ENCODE measurements around the gene CELSR1.
"Not testable (repeated sequence)": the region's sequence is repeated elsewhere in the genome, so short reads cannot be mapped to it uniquely, and the experiment has no call there.

Gene CELSR1

GRCh38 chr22:46416891-46417580, 120.4 kb downstream of the CELSR1 start:
- DNase-seq (ENCODE audit: low read depth) = no peak

DNA sequence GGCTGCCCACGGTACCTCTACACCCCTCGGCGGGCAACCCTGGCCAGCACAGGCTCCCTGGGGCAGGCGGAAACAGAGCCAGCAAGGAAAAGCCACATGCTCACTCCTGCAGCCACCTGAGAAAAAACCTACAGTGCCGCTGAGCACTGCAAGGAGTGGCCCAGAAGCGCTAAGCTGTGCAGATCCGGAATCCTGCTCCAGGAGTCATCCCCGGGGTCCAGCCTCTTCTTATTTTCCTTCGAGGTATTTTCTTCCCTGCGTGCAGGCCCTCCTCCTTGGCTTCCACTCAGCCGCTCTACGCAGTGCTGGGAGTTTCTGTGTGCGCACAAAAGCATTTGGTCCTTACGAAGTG, 120.9 kb downstream of the CELSR1 start:
- no peak for DNase-seq (ENCODE audit: low read depth)

- DNase-seq (ENCODE audit: low read depth) = no peak
Measured at GRCh38 chr22:46415776-46416519, 121.5 kb downstream of the CELSR1 start.

DNA sequence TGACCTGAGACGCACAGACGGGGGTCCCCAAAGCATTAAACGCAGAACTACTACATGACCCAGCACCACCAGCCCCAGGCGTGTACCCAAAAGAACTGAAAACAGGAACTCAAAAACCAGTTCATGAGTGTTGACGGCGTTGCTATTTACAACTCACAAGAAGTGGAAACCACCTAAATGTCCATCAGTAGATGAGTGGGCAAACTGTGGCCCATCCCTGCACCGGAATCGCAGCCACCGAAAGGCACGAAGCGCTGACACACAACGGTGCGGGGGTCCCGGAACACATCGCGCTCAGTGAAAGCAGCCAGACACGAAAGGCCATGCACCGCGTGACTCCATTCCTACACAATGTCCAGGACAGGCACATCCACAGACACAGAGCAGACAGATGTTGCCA, 122.7 kb downstream of the CELSR1 start:
- DNase-seq (ENCODE audit: low read depth) = no peak

GRCh38 chr22:46413725-46414379, 123.6 kb downstream of the CELSR1 start:
- DNase-seq (ENCODE audit: low read depth) = no peak

GRCh38 chr22:46411347-46411746, 126.1 kb downstream of the CELSR1 start:
- no peak for DNase-seq (ENCODE audit: low read depth)

GRCh38 chr22:46410291-46410808, 127.1 kb downstream of the CELSR1 start:
- DNase-seq (ENCODE audit: low read depth) = no peak

GRCh38 chr22:46409631-46410210, 127.7 kb downstream of the CELSR1 start:
- DNase-seq (ENCODE audit: low read depth) = no peak

DNA sequence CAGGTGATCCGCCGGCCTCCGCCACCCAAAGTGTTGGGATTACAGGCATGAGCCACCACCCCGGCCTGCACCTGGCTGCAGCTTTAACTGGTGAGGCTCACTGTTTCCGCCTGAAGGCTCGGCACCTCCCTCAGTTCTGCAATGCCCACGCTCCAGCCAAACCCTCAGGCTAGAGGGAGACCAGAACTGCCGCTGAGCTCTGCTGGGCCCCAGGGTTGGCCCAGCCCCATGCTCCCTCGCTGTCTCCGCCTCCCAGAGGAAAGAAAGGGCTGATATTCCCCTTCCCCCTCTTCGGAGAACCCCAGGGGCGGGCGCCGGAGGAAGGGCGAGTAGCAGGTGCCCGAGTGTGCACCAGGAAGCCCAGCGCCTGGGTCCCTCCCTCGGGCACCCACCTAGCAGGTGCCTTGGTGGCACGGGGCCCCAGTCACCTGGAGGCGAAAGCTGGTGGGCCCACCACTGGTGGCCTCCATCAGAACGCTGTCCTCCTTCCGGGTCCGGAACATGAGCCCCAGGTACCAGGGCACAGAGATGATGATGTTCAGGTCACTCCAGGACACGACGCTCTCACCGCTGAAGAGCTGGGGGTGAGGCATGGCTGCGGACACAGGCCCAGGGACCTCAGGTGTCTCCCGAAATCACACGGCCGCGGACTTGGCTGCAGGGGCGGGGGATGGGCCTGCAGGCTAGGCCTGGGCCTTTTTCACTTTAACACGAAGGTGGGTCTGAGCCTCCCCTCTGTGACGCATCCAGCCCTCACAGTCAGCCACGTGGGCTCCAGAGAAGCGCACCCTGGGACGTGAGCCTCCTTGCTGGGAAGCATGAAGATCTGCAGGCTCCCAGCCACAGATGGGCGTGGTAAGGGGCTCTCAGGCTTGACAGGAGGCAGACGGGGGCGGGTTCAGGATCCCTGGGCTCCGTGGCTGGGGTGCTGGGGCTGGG, 128.6 kb downstream of the CELSR1 start:
- no peak for DNase-seq (ENCODE audit: low read depth)

GRCh38 chr22:46407748-46408147, 129.7 kb downstream of the CELSR1 start:
- DNase-seq (ENCODE audit: low read depth) = no peak

DNA sequence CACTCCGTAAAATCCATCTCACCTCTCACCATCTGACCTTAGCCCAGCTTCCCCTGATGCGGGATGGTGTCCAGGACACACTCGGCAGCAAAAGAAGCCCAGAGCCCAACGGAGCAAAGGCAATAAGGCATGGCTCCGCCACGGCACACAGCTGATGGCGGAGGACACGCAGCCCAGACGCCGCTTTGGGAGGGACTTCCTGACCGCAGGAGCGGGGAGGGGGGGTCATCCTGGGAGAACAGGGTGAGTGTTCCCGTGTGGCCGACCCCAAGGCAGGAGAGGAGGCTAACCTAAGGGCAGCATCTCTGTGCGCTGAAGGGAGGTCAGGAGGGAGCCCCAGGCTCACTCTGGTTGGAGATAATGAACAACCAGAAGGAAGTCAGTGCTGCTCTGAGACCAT, 130.6 kb downstream of the CELSR1 start:
- no peak for DNase-seq (ENCODE audit: low read depth)

GRCh38 chr22:46406349-46406748, 131.1 kb downstream of the CELSR1 start:
- no peak for DNase-seq (ENCODE audit: low read depth)

GRCh38 chr22:46405901-46406300, 131.5 kb downstream of the CELSR1 start:
- DNase-seq (ENCODE audit: low read depth) = no peak

DNA sequence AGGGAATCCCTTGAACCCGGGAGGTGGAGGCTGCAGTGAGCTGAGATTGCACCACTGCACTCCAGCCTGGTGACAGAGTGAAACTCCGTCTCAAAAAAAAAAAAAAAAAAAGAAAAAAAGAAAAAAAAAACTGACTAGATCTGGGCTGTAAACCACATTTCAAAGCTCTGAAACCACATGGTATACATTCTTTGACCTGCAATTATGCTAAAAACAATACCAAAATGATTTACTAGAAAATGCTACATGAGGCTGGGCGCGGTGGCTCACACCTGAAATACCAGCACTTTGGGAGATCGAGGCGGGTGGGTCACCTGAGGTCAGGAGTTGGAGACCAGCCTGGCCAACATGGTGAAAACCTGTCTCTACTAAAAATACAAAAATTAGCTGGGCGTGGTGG, 133.5 kb downstream of the CELSR1 start:
- DNase-seq (ENCODE audit: low read depth) = not testable (repeated sequence)

- no peak for DNase-seq (ENCODE audit: low read depth)
Measured at GRCh38 chr22:46402505-46402904, 134.9 kb downstream of the CELSR1 start.

DNA sequence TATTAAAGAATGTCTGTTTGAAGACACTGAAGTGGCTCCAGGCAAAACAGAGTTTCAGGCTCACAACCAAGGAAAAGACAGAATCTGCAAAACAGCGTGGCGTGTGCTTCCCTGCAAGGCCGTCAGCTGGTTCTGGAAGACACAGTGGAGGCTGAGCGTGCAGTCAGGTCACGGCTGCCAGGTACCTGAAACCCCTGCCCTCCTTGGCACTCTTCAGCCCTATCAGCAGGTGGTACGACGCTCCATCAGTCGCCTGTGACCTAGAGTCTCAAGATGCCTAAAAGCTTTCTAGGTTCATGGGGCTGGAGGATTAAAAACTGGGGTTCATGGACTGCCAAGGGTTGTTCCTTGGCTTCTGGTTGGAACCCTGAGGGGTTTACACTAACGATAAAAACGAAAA, 136.1 kb downstream of the CELSR1 start:
- DNase-seq (ENCODE audit: low read depth) = no peak

DNA sequence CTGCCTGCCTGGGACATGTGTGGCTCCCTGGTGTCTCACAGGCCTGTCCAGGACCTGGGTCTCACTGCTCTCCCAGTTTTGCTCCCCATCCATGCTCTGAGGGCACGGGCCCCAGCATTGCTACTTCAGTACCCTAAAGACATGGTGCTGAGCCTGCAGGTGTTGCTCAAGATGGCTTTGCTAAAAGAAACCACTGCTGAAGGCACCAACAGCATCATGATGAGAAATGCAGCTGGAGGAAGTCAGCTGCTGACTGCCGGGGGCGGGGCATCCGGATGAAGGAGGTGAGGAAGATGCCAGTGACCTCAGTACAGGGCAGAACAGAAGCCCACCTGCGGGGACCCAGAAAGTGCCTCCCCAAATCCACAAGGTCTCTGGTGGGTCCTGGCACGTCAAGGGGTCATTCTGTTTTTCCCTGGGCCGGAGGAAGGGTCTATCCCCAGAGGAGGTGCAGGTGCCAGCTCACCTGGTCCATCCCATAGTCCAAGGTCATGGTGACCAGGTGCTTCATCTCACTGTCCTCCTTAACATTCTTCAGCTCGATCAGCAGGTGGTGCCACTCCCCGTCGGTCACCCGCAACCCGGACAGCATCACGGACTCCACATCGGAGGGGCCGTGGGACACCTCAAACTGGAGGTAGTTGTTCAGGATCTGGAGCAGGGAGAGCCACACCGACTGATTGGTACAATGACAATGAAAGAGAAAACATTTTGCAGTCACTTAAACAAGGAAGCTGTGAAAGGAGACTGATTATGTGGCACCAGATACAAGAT, 138.0 kb downstream of the CELSR1 start:
- DNase-seq (ENCODE audit: low read depth) = no peak

- no peak for DNase-seq (ENCODE audit: low read depth)
Measured at GRCh38 chr22:46397951-46398350, 139.5 kb downstream of the CELSR1 start.

DNA sequence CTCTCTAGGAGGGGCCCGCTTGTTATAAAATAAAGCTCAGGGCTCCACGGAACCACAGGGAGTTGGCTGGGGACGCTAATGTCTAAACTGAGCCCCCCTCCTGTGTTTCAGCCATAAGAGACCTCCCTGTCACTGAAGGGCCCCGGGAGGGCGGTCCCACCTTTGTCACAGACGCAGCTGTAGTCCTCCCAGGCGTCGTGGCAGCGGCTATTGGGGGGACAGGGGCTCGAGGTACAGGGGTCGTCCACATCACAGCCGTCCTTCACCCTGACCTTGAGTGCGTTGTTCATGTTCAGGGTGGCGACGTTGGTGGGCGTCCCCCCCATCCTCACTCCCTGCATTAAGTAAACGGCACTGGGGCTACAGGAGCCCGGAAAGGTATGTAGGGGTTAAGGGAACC, 139.9 kb downstream of the CELSR1 start:
- no peak for DNase-seq (ENCODE audit: low read depth)

- not testable (repeated sequence) for DNase-seq (ENCODE audit: low read depth)
Measured at GRCh38 chr22:46397049-46397448, 140.4 kb downstream of the CELSR1 start.

GRCh38 chr22:46395145-46395544, 142.3 kb downstream of the CELSR1 start:
- no peak for DNase-seq (ENCODE audit: low read depth)
